NB4 (cell line): ENCODE measurements around the gene LTBP2.

Experiments
- POLR2A ChIP-seq: IDR thresholded peaks from 2 replicates; pipeline ENCODE4 v1.6.1; 2011; ENCODE audit warnings: mild to moderate bottlenecking; ENCODE audit not compliant: insufficient read length; ENCODE audit errors: extremely low read depth
- TF ChIP-seq, protein P1 (sequence below): IDR thresholded peaks from one replicate; pipeline ENCODE4 v1.5.1; 2012; ENCODE audit warnings: low read depth, low read length

DNA sequence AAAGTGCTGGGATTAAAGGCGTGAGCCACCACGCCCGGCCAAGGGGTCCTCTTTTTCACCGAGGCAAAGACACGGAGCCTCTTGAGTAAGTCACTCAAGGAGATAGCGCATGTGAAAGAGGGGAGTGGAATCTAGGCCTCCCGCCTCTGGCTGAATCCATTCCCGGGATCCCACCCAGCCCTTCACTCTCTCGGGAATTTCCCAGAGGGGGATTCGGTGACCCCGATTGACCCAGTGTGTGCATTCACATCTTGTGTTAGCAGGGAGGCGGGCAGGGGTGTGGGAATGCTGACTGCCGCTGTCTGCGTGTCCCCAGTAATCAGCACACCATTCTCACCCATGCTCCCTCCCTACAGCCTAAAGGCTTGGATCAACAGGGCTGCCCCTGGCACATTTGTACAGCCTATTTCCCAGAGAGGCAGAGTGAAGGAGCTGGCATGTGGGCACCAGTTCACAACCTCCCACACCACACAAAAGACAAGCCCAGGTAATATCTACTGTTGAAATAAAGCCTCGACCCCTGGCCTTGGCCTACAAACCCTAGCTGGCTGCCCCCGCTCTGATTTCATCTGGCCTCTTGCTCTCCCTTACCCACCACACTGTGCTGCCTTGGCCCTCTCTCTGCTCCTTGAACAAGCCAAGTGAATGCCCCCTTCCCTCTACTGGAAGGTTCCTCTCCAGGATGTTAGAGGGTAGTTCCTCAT is 1.3 kb upstream of the LTBP2 start:
- TF ChIP-seq, protein P1, sequence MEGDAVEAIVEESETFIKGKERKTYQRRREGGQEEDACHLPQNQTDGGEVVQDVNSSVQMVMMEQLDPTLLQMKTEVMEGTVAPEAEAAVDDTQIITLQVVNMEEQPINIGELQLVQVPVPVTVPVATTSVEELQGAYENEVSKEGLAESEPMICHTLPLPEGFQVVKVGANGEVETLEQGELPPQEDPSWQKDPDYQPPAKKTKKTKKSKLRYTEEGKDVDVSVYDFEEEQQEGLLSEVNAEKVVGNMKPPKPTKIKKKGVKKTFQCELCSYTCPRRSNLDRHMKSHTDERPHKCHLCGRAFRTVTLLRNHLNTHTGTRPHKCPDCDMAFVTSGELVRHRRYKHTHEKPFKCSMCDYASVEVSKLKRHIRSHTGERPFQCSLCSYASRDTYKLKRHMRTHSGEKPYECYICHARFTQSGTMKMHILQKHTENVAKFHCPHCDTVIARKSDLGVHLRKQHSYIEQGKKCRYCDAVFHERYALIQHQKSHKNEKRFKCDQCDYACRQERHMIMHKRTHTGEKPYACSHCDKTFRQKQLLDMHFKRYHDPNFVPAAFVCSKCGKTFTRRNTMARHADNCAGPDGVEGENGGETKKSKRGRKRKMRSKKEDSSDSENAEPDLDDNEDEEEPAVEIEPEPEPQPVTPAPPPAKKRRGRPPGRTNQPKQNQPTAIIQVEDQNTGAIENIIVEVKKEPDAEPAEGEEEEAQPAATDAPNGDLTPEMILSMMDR = no peak
- no peak for TF ChIP-seq POLR2A
